ENCODE results near the gene PI4KA.

DNA sequence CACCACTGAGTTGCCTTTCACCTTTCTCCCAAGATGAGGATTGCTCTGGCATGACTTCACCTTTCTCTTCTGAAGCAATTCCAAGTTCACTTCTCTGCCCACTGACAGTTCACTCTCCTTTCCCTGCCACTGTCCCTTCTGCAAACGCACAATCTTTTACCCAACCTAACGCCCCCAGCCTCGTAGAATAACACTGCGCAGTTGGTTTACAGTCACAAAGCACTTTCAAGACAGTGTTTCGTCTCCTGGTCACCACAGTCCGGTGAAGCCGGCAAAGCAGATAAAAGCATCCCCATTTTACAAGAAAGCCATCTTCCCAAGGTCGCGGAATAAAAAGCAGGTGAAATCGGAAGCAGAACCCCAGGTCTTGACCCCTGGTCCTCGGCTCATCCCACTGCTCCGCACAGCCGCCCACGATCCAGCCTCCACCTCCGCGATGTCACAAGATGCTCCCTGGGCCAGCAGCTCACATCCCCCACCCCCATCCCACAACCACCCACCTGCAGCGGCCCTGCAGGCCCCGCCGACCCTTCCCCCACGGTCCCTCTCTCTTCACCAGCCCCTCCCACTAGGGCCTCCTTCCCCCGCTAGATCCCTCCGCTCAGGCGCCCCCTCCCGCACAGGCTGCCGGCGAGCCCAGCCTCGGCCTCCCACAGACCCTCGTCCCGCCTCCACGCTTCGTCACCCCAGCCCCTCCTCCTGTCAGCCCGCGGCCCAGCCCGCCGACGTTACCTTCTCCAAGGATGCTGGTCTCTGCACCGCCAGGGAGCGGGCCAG lies 585 bp downstream of the PI4KA start:
- TF ChIP-seq, protein P1, sequence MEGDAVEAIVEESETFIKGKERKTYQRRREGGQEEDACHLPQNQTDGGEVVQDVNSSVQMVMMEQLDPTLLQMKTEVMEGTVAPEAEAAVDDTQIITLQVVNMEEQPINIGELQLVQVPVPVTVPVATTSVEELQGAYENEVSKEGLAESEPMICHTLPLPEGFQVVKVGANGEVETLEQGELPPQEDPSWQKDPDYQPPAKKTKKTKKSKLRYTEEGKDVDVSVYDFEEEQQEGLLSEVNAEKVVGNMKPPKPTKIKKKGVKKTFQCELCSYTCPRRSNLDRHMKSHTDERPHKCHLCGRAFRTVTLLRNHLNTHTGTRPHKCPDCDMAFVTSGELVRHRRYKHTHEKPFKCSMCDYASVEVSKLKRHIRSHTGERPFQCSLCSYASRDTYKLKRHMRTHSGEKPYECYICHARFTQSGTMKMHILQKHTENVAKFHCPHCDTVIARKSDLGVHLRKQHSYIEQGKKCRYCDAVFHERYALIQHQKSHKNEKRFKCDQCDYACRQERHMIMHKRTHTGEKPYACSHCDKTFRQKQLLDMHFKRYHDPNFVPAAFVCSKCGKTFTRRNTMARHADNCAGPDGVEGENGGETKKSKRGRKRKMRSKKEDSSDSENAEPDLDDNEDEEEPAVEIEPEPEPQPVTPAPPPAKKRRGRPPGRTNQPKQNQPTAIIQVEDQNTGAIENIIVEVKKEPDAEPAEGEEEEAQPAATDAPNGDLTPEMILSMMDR (IDR thresholded peaks at IDR 0.05; ENCODE audit: low read depth, low read length), result no peak
- no peak for TF ChIP-seq EZH2phosphoT487 (IDR thresholded peaks at IDR 0.05; ENCODE audit: low read depth)
